Measurements from ENCODE around the gene PTPRH.

PTPRH gene

GRCh38 chr19:55132453-55133129, 76.7 kb downstream of the PTPRH start:
- no peak for DNase-seq (ENCODE audit: low read depth in 3 of 3)

- no peak for DNase-seq (ENCODE audit: low read depth in 3 of 3)
Observed at GRCh38 chr19:55131421-55131820, 77.9 kb downstream of the PTPRH start.

All from stimulated activated CD4-positive, alpha-beta T cell treated with anti-CD3 and anti-CD28 coated beads, TNF-alpha, amount 100 ng/mL, for 48 hours (primary cell).